Measurements from ENCODE around the gene TESK2.

DNA sequence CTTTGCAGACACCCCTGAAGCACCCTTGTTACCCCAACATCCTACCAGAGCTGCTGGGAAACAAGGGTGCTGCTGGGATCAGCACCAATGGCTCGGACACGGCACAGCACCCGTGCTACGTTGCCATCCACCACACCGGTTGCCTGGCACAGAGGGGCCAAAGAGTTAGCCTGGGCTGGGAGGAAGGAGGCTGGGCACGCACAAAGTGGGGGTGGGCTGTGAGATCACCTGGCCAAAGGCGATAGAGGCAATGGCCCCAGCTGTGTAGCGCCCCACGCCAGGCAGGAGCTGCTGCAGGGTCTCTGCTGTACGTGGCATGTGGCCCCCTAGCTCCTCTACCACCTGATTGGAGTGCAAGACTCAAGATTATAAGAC lies 158.6 kb downstream of the TESK2 start:
- TF ChIP-seq CSDC2 (CRISPR knock-in tag; IDR thresholded peaks at IDR 0.05) (no peak), SNAI2 (CRISPR knock-in tag; IDR thresholded peaks at IDR 0.05) (no peak), ISL1 (CRISPR knock-in tag; IDR thresholded peaks at IDR 0.05) (no peak), ZFP30 (CRISPR knock-in tag; IDR thresholded peaks at IDR 0.05) (no peak), ZNF70 (CRISPR knock-in tag; IDR thresholded peaks at IDR 0.05) (no peak), TCF4 (CRISPR knock-in tag; IDR thresholded peaks at IDR 0.05; ENCODE audit: borderline replicate concordance) (no peak), ZC3H10 (CRISPR knock-in tag; IDR thresholded peaks at IDR 0.05) (no peak), ZFP3 (CRISPR knock-in tag; IDR thresholded peaks at IDR 0.05) (no peak), ESRRG (CRISPR knock-in tag; IDR thresholded peaks at IDR 0.05) (no peak), BACH2 (CRISPR knock-in tag; IDR thresholded peaks at IDR 0.05; ENCODE audit: borderline replicate concordance) (no peak)
- TF ChIP-seq, protein P1, sequence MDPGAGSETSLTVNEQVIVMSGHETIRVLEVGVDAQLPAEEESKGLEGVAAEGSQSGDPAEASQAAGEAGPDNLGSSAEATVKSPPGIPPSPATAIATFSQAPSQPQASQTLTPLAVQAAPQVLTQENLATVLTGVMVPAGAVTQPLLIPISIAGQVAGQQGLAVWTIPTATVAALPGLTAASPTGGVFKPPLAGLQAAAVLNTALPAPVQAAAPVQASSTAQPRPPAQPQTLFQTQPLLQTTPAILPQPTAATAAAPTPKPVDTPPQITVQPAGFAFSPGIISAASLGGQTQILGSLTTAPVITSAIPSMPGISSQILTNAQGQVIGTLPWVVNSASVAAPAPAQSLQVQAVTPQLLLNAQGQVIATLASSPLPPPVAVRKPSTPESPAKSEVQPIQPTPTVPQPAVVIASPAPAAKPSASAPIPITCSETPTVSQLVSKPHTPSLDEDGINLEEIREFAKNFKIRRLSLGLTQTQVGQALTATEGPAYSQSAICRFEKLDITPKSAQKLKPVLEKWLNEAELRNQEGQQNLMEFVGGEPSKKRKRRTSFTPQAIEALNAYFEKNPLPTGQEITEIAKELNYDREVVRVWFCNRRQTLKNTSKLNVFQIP (CRISPR knock-in tag; IDR thresholded peaks at IDR 0.05; ENCODE audit: borderline replicate concordance, low read depth): no peak
- TF ChIP-seq, protein P2, sequence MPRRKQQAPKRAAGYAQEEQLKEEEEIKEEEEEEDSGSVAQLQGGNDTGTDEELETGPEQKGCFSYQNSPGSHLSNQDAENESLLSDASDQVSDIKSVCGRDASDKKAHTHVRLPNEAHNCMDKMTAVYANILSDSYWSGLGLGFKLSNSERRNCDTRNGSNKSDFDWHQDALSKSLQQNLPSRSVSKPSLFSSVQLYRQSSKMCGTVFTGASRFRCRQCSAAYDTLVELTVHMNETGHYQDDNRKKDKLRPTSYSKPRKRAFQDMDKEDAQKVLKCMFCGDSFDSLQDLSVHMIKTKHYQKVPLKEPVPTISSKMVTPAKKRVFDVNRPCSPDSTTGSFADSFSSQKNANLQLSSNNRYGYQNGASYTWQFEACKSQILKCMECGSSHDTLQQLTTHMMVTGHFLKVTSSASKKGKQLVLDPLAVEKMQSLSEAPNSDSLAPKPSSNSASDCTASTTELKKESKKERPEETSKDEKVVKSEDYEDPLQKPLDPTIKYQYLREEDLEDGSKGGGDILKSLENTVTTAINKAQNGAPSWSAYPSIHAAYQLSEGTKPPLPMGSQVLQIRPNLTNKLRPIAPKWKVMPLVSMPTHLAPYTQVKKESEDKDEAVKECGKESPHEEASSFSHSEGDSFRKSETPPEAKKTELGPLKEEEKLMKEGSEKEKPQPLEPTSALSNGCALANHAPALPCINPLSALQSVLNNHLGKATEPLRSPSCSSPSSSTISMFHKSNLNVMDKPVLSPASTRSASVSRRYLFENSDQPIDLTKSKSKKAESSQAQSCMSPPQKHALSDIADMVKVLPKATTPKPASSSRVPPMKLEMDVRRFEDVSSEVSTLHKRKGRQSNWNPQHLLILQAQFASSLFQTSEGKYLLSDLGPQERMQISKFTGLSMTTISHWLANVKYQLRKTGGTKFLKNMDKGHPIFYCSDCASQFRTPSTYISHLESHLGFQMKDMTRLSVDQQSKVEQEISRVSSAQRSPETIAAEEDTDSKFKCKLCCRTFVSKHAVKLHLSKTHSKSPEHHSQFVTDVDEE (CRISPR knock-in tag; IDR thresholded peaks at IDR 0.05): no peak
- TF ChIP-seq, protein P3, sequence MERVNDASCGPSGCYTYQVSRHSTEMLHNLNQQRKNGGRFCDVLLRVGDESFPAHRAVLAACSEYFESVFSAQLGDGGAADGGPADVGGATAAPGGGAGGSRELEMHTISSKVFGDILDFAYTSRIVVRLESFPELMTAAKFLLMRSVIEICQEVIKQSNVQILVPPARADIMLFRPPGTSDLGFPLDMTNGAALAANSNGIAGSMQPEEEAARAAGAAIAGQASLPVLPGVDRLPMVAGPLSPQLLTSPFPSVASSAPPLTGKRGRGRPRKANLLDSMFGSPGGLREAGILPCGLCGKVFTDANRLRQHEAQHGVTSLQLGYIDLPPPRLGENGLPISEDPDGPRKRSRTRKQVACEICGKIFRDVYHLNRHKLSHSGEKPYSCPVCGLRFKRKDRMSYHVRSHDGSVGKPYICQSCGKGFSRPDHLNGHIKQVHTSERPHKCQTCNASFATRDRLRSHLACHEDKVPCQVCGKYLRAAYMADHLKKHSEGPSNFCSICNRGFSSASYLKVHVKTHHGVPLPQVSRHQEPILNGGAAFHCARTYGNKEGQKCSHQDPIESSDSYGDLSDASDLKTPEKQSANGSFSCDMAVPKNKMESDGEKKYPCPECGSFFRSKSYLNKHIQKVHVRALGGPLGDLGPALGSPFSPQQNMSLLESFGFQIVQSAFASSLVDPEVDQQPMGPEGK (CRISPR knock-in tag; IDR thresholded peaks at IDR 0.05; ENCODE audit: borderline replicate concordance): no peak
